GF-D8 (cell line): ENCODE measurements around the gene TMCC2.
"Not testable (repeated sequence)": the region's sequence is repeated elsewhere in the genome, so short reads cannot be mapped to it uniquely, and the experiment has no call there.

Experiments
- DNase-seq: peaks from one replicate; lab custom pipeline; 2025; lab: John Stamatoyannopoulos, UW

Gene TMCC2

GRCh38 chr1:205216588-205216987 lies 11.2 kb upstream of the TMCC2 start:
- DNase-seq = no peak

DNA sequence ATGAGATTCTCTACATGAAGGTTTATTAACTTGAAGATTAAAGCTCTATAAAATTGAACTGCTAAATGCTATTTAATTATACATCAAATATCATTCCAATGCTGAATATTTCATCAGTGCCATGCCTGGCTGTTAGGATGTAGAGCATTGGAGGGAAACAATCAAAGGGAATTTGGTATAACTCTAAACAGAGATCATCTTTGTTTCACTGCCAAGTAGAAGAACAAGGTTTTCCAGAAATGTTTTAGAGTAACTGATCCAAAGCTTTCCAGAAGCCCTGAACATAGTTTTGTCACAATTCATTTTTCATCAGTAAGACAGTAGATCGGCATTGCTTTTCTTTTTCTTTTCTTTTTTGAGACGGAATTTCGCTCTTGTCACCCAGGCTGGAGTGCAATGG lies 10.3 kb upstream of the TMCC2 start:
- DNase-seq = no peak

GRCh38 chr1:205220421-205220820 lies 7.3 kb upstream of the TMCC2 start:
- no peak for DNase-seq

DNA sequence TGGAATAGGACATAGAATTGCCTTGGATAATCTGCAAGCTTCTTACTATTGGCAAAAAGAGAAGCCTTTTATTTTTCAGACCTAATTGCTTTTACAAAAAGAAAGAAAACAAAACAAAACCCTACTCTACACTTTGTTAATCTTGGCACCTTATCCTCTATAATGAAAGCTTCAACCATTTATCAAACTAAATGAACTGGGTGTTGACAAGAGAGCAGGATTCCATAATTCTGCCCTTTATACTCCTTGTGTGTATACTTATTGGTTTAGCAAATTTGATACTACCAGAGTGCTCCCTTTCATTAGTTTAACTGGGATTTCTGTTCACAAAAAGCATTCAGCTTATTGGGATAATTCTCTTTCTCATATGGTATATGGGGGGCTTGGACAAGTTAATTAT lies 3.0 kb upstream of the TMCC2 start:
- DNase-seq = no peak

GRCh38 chr1:205225901-205226765 lies 1.6 kb upstream of the TMCC2 start:
- no peak for DNase-seq

DNA sequence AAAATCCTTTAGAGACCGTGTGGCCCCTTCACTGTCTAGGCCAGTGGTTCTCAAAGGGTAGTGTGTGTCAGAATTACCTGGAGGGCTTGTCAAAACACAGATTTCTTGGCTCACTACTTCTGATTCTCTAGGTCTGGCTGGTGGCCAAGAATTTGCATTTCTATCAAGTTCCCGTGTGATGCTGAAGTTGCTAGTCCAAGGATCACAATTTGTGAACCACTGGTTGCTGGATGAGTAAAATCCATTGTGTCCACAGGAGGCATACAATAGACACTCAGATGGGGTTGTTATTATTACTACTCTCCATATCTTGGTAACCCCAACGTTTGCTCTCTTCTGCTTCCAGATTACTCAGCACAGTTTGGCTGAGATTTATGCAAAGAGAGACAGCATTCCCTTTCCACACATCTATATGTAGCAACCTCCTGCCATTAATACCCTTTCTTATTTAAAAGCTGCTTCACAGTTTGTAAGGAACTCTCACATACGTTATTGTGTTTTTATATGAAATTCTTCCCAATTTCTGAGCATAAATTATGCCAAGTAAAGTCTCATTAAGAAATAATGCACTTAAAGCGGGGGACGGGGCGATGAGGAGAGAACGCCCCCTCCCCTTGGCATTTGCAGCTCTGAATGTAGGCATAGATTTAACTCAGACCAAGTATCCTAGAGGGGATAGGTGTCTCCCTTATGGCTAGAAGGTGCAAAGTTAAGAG lies 720 bp upstream of the TMCC2 start:
- no peak for DNase-seq

- DNase-seq = no peak
Observed at GRCh38 chr1:205228093-205228521, 361 bp downstream of the TMCC2 start.

DNA sequence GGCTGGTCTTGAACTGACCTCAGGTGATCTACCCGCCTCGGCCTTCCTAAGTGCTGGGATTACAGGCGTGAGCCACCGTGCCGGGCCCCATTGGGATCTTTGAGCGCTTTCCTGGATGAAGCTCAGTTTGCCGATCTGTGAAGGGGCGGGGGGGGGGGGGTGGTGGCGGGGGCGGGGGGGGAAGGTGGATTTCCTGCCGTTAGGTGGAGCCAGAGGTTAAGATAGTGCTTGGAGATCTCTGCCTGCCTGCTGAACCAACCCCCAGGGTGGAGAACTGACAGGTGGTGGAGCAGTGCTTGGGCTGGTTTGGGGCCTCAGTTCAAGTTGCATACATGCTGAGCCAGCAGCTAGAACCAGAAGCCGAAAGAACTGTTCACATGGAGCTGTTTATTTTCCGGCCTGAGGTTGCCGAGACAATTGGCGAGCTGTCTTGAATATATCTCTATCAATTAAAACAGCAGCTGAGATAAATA lies 1.7 kb downstream of the TMCC2 start:
- DNase-seq = peak; percentile 22

DNA sequence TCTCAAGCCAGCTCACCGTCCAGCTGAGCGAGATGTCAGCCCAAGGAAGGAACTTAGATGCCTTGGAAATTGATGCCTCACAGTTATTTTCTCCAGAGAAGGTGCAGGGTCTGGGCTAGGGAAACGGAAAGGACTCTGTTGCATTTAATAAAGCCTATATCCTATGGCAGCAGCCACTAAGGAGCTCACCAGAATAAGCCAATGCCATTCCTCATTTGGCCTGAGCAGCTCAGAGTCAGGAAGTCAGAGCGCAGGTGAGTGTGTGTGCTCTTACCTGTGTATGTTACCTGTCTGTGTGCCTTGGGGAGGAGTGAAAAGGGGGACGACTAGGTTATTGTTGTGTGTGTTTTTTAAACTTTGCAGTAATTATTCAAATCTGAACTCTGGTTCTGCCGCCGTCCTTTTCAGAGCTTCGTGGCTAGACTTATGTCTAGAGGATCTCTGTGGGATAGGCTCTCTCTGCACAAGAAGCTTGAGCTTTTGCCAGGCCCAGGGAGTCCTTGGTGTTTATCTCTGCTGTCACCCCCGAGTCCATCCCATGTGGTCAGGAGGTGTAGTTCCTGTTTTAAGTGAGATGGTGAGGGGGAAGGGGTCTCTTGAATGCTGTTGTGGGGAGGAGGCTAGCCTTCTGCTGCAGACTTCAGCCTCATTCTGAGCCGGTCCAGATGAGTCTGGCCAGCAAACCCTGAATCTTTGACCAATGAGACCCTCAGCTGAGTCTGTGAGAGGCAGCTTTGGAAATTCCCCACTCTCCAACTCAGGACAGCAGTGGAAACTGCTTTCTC lies 2.4 kb downstream of the TMCC2 start:
- DNase-seq = peak; percentile 23

- no peak for DNase-seq
Observed at GRCh38 chr1:205230982-205231381, 3.2 kb downstream of the TMCC2 start.

- no peak for DNase-seq
Observed at GRCh38 chr1:205232127-205232820, 4.5 kb downstream of the TMCC2 start.

DNA sequence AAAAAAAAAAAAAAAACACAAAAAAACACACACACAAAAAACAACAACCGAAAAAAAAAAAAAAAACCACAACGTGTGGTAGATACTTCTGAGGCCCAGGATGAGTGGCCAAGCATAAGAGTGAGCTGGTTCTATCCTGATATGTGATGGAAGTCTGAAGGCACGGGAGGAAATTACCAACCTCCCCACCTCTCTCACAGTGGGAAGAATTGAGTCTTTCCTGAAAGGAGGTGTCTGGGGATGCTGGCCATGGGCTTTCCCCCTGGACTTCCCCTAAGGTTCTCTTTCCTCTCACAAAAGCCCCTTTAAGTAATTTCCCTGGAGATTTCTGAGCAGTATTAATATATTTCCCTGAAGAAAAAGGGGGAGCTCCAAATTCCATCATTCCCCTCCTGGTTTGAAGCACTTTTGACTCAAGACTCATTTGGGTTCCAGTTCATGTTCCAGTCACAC lies 5.2 kb downstream of the TMCC2 start:
- no peak for DNase-seq

GRCh38 chr1:205233986-205234385 lies 6.2 kb downstream of the TMCC2 start:
- DNase-seq = not testable (repeated sequence)

DNA sequence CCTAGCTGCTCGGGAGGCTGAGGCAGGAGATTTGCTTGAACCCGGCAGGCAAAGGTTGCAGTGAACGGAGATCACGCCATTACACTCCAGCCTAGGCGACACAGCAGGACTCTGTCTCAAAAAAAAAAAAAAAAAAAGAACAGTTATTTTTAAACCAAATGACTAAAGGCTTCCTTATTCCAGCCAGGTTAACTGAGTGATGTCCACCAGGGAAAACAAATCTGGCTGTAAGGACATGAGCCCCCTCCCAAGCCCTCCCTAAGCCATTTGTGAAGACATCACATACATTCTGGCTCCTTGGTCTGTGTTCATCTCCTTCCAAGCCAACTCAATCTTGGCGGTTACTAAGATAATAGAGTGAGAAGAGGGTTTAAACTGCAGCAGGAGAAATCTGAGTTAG lies 8.2 kb downstream of the TMCC2 start:
- DNase-seq = no peak

- no peak for DNase-seq
Observed at GRCh38 chr1:205236526-205236925, 8.8 kb downstream of the TMCC2 start.

DNA sequence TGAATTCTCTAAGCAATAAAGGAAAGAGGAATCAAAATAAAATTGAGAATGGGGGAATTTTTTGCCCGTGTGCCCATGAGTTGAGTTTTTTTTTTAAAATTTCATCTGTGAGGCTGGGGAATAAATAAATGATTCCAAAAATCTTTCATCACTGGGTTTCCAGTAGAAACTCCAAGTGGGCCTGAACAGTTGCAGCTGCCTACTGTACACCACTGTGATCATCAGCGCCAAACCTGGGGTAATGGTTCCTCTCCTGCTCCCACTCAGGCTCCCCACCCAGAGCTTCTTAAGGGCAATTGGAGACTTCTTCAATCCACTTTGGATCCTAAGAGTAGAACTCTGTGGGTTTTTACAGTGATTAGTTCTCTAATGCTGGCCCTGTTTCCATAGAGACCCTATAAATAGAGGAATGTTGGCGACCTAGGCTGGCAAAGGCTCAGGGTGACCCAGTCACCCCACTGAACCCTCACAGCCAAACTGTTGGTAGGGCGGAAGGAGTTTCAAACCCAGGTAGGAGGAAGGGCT lies 9.3 kb downstream of the TMCC2 start:
- DNase-seq = no peak

GRCh38 chr1:205237526-205238484 lies 10.1 kb downstream of the TMCC2 start:
- peak; percentile 84 for DNase-seq

- no peak for DNase-seq
Observed at GRCh38 chr1:205239078-205239477, 11.3 kb downstream of the TMCC2 start.

- DNase-seq = no peak
Observed at GRCh38 chr1:205240118-205240517, 12.4 kb downstream of the TMCC2 start.

GRCh38 chr1:205240569-205240968 lies 12.8 kb downstream of the TMCC2 start:
- DNase-seq = no peak
